ENCODE data around the gene CORO1A.

DNA sequence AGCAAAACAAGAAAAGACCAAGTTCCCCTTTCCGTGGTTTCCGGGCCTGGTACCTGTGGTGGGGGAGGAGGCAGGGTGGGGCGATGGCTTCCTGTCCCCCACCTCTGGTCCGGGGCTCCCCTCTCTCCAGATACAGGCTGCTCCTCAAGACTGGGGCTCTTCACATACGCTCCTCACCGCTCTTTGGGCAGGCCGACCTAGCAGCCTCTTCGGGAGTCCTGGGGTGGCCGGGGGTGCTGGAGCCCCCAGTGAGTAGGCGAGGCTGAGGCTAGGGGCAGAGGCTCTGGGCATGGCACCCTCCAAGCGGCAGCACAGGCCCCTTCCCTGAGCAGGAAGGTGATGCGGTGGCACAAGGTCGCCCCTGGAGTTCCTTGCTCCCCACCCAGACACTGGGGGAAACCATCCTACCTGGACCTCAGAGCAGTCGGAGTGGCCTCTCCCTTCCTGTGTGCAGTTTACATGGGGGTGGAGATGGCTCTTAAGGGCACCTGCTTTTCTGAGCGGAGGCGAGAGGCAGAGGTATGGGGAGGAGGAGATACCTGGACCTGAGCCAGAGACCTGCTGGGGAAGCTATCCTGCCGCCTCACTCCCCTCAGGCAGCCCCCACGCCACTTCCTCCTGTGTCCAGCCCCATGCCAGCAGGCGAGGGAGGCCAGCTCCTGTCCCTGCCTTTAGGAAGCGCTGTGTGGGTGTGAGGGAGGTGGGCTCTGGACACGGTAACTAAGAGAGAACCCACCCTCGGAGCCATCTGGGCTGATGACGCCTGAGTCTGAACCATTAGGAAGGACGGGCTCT is 891 bp downstream of the CORO1A start:
- TF ChIP-seq, protein P1, sequence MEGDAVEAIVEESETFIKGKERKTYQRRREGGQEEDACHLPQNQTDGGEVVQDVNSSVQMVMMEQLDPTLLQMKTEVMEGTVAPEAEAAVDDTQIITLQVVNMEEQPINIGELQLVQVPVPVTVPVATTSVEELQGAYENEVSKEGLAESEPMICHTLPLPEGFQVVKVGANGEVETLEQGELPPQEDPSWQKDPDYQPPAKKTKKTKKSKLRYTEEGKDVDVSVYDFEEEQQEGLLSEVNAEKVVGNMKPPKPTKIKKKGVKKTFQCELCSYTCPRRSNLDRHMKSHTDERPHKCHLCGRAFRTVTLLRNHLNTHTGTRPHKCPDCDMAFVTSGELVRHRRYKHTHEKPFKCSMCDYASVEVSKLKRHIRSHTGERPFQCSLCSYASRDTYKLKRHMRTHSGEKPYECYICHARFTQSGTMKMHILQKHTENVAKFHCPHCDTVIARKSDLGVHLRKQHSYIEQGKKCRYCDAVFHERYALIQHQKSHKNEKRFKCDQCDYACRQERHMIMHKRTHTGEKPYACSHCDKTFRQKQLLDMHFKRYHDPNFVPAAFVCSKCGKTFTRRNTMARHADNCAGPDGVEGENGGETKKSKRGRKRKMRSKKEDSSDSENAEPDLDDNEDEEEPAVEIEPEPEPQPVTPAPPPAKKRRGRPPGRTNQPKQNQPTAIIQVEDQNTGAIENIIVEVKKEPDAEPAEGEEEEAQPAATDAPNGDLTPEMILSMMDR (IDR thresholded peaks at IDR 0.05; ENCODE audit: poor library complexity), result no peak
- no peak for TF ChIP-seq EZH2 (IDR thresholded peaks at IDR 0.05; ENCODE audit: borderline replicate concordance)
